GM18526 (cell line): ENCODE data around the gene NOL3.

Source experiments
- POLR2A ChIP-seq: IDR thresholded peaks from 3 replicates; pipeline ENCODE4 v1.6.1; 2011; ENCODE audit not compliant: insufficient read length; ENCODE audit errors: extremely low read depth

Gene NOL3

GRCh38 chr16:67163164-67163998 is 7.0 kb upstream of the NOL3 start:
- no peak for TF ChIP-seq POLR2A

- no peak for TF ChIP-seq POLR2A
Measured at GRCh38 chr16:67163999-67164558, 6.3 kb upstream of the NOL3 start.

DNA sequence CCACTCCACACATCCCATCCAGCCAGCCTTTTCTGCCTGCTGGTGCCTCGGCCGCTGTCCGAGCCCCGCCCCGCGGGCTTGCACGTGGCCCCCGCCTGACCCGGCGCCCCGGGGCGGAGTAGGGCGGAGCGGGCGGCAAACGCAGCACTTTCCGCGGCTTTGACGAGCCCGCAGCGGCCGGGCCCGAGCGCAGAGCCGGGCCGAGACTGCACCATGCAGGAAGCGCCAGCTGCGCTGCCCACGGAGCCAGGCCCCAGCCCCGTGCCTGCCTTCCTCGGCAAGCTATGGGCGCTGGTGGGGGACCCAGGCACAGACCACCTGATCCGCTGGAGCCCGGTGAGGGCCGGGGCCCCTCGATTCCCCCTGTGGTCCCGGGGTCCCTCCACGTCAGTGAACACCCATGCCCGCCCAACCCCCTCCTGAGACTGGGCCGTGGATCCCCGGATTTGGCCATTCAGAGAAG is 5.7 kb upstream of the NOL3 start, which contains the start of gene HSF4:
Gene HSF4 (plus strand): TSS at position 147 of the 463 bp plus-strand sequence. CDS start 67 bp downstream, at position 214.
- TF ChIP-seq POLR2A, result no peak

- TF ChIP-seq POLR2A, result no peak
Measured at GRCh38 chr16:67165121-67166078, 4.9 kb upstream of the NOL3 start.

DNA sequence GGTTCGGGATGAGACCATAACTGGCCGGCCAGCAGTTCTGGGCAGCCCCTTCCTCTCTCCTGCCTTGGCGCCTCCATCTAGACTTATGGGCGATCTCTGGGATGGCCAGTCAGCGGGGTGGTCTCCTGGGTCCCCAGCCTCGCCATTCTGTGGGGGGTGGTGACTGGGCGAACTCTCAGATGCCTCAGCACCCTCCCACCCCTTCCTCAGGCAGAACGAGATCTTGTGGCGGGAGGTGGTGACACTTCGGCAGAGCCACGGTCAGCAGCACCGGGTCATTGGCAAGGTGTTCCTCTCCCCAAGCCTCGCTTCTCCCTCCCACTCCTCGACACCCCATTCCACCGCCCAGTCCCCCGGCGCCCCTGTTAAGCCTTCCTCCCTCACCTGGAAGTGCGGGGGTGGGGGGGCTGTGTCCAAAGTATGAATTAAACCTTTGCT is 4.2 kb upstream of the NOL3 start:
- no peak for TF ChIP-seq POLR2A

DNA sequence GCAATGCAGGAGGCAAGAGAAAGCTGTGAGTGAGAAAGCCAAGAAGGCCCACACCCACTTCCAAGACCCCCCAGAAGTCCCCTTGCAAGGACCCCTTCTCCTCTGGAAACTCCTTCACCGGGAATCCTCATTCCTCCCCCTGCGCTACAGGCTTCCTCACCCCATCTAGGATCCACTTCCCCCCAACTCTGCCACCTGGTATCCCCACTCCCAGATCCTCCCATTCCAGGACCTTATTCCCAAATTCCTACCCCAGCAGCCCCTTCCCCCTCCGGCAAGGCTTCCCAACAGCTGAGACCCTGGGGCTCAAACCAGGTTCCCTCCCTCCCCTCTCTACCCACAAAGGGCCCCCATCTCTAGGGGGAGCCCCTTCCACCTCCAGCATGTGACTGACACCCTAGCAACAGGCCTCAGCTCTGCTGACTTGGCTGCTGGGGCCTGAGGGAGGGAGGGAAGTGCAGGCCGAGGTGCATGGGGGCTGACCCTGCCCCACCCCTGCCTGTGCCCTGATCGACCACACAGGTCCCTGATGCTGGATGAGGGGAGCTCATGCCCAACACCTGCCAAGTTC is 3.7 kb upstream of the NOL3 start:
- no peak for TF ChIP-seq POLR2A

DNA sequence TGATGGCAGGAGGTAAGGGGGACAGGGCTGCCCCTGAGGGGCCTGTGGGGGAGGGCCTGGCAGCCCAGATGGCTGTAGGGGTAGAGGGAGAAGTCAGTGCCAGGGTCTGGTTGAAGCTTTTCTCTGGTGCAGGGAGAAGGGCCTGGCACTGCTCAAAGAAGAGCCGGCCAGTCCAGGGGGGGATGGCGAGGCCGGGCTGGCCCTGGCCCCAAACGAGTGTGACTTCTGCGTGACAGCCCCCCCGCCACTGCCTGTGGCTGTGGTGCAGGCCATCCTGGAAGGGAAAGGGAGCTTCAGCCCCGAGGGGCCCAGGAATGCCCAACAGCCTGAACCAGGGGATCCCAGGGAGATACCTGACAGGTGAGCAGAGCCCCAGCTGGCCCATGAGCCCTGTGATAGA is 2.8 kb upstream of the NOL3 start:
- no peak for TF ChIP-seq POLR2A

GRCh38 chr16:67169011-67169451 is 1.3 kb upstream of the NOL3 start:
- TF ChIP-seq POLR2A, result no peak

- TF ChIP-seq POLR2A, result no peak
Measured at GRCh38 chr16:67169642-67170167, 633 bp upstream of the NOL3 start.

DNA sequence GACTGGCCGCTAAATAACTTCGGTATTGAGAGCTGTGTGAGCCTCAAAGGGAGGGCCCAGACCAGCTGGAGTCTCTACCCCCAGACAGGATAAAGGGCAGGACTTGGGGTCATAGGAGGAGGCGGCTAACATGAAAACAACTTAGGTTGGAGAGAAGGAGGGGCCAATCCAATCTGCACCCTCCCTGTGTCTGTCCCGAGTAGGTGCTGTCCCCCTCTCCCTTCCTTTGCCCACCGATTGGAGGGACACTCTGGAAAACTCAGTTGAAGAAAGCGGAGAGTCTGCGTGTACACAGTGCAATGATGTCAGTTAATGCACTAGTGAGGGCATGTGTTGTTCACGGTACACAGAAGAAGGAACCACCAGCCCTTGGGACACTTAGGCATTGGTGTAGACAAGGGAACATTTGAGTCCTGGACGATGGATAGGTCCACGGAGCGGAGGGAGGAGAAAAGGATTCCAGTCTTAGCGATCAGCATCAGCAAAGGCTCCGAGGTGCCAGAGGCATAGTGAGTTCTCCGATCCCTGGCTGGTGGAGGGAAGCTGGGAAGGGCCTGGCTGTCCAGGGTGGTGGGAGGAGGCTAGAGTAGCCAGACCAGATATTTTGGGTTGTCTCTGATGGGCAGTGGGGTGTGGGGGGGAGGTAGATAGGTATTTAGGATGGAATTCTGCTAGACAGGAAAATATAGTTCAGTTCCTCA is 761 bp downstream of the NOL3 start:
- no peak for TF ChIP-seq POLR2A

GRCh38 chr16:67173323-67173722 is 3.0 kb downstream of the NOL3 start:
- no peak for TF ChIP-seq POLR2A

DNA sequence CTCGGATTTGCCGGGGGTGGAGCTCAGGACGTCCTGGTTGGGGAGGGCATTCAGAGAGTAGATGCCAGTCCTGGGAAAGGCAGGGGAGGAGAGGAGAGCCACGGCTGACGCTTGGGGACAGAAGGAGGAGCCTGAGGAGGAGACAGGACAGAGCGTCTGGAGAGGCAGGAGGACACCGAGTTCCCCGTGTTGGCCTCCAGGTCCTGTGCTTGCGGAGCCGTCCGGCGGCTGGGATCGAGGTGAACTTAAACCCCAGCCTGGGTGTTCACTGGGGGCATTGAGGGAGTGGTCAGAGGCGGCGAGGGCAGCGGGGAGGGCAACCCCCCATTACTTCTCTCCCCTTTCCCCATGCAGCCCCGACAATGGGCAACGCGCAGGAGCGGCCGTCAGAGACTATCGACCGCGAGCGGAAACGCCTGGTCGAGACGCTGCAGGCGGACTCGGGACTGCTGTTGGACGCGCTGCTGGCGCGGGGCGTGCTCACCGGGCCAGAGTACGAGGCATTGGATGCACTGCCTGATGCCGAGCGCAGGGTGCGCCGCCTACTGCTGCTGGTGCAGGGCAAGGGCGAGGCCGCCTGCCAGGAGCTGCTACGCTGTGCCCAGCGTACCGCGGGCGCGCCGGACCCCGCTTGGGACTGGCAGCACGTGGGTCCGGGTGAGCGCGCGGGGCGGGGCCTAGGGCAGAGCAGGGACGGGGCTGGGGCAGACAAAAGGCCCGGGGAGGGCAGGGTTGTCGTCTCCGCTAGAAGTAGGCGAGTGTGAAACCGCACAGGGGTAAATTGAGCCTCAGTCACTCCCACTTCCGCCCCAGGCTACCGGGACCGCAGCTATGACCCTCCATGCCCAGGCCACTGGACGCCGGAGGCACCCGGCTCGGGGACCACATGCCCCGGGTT is 3.7 kb downstream of the NOL3 start:
- no peak for TF ChIP-seq POLR2A

DNA sequence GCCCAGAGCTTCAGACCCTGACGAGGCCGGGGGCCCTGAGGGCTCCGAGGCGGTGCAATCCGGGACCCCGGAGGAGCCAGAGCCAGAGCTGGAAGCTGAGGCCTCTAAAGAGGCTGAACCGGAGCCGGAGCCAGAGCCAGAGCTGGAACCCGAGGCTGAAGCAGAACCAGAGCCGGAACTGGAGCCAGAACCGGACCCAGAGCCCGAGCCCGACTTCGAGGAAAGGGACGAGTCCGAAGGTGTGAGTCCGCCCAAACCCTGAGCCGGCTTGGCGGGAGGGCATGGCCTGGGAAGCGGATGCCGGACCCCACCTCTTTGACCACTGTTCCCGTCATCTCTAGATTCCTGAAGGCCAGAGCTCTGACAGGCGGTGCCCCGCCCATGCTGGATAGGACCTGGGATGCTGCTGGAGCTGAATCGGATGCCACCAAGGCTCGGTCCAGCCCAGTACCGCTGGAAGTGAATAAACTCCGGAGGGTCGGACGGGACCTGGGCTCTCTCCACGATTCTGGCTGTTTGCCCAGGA is 4.4 kb downstream of the NOL3 start:
- TF ChIP-seq POLR2A, result no peak
